HCT116 (cell line): ENCODE results near the gene CABLES1. TPM values are rescaled to one million over a fixed set of nuclear protein-coding genes. Genes with fewer than 3 reads are reported as not detected.

Experiments used
- ATAC-seq: fragments of 200-7000 bp; cut with Tn5 transposase; 2 replicates; pipeline ENCODE4 v1.9.1; 2020; ENCODE audit warnings: mild to moderate bottlenecking, moderate library complexity
- BruUV-seq: library from RNA; stranded (reverse); fragments of 400-500 nt; replicated peaks from 2 replicates; lab custom pipeline; 2021; lab: Mats Ljungman, UMichigan
- CTCF ChIA-PET: fragments of 300-600 bp; sonication (Branson Sonifier 250); formaldehyde crosslinking; loops from one replicate; lab custom pipeline; 2021; ENCODE audit warnings: antibody characterized with exemption; lab: Charles Lee
- POLR2A ChIA-PET: fragments of 300-600, 350-600 bp; sonication (Branson Sonifier 250); formaldehyde crosslinking; loops from one replicate; lab custom pipeline; 2021; ENCODE audit warnings: antibody characterized with exemption; lab: Charles Lee
- RAD21 ChIA-PET, 2 experiments: fragments of 300-600 bp; sonication (Branson Sonifier 250); formaldehyde crosslinking; loops; one replicate each; lab custom pipeline; 2023; ENCODE audit warnings: low total read pairs in 2 of 2; ENCODE audit not compliant: uncharacterized antibody in 2 of 2, unreplicated experiment in 2 of 2, low non-redundant PET in 1 of 2; lab: Charles Lee
- DNase-seq: peaks from one replicate; pipeline ENCODE4 v3.0.0-alpha.2; 2010; ENCODE audit warnings: low read depth, low spot score
- H2AFZ ChIP-seq: fragments of 200-600 bp; shearing (Covaris generic), sonication (generic); 2 replicates; pipeline ENCODE4 v1.6.1; 2017; ENCODE audit warnings: low read depth, mixed run types, mixed read lengths, antibody characterized with exemption, low read length; ENCODE audit not compliant: poor library complexity, severe bottlenecking
- H3K27ac ChIP-seq: 2 replicates; pipeline ENCODE4 v1.5.1; 2012; ENCODE audit warnings: low read depth, low read length
- H3K27me3 ChIP-seq: fragments of 200-600 bp; sonication (generic); 2 replicates; pipeline ENCODE4 v1.6.1; 2016; ENCODE audit warnings: mixed run types, low read length, mixed read lengths; ENCODE audit not compliant: insufficient read depth
- H3K36me3 ChIP-seq, 2 experiments: fragments of 200-500 bp in 1 of 2; fragments of 200-600 bp in 1 of 2; sonication (Bioruptor generic) in 1 of 2; sonication (generic) in 1 of 2; 2 replicates each; pipeline versions ENCODE4 v1.5.1 to v1.6.1; 2014 to 2016; ENCODE audit warnings: low read length in 2 of 2, inconsistent platforms in 1 of 2, mixed read lengths in 1 of 2, mixed run types in 1 of 2; ENCODE audit not compliant: insufficient read depth in 2 of 2, control insufficient read depth in 1 of 2
- H3K4me1 ChIP-seq, 2 experiments: fragments of 200-600 bp in 1 of 2; sonication (generic) in 1 of 2; 2 replicates each; pipeline versions ENCODE4 v1.5.1 to v1.6.1; 2012 to 2017; ENCODE audit warnings: low read length in 2 of 2, inconsistent platforms in 1 of 2, mild to moderate bottlenecking in 1 of 2, mixed read lengths in 1 of 2, mixed run types in 1 of 2, moderate library complexity in 1 of 2; ENCODE audit not compliant: insufficient read depth in 2 of 2, control insufficient read depth in 1 of 2
- H3K4me2 ChIP-seq: fragments of 200-600 bp; sonication (generic); 2 replicates; pipeline ENCODE4 v1.6.1; 2017; ENCODE audit warnings: mixed run types, low read length, mixed read lengths
- H3K4me3 ChIP-seq, 2 experiments: fragments of 200-600 bp in 1 of 2; sonication (generic) in 1 of 2; replicated peaks in 1 of 2; 2 replicates each; pipeline ENCODE4 v1.5.1; 2011 to 2016; ENCODE audit warnings: low read length in 2 of 2, control low read depth in 1 of 2, low read depth in 1 of 2, mild to moderate bottlenecking in 1 of 2, mixed read lengths in 1 of 2, mixed run types in 1 of 2
- H3K79me2 ChIP-seq: fragments of 200-600 bp; sonication (generic); 2 replicates; pipeline ENCODE4 v1.6.1; 2017; ENCODE audit warnings: mild to moderate bottlenecking, mixed run types, low read length, moderate library complexity, mixed read lengths; ENCODE audit not compliant: insufficient read depth
- H3K9ac ChIP-seq: fragments of 200-600 bp; sonication (generic); 2 replicates; pipeline ENCODE4 v1.6.1; 2016; ENCODE audit warnings: low read length, mixed read lengths
- H3K9me2 ChIP-seq: fragments of 200-600 bp; sonication (generic), shearing (Covaris generic); 2 replicates; pipeline ENCODE4 v1.6.1; 2017; ENCODE audit warnings: mixed run types, mild to moderate bottlenecking, moderate library complexity; ENCODE audit not compliant: insufficient read depth
- H3K9me3 ChIP-seq, 2 experiments: fragments of 200-500 bp in 1 of 2; fragments of 200-600 bp in 1 of 2; sonication (Bioruptor generic) in 1 of 2; sonication (generic) in 1 of 2; 2 replicates each; pipeline ENCODE4 v1.6.1; 2014 to 2017; ENCODE audit warnings: low read length in 2 of 2, mixed read lengths in 2 of 2, inconsistent platforms in 1 of 2, low read depth in 1 of 2, mild to moderate bottlenecking in 1 of 2, mixed run types in 1 of 2, moderate library complexity in 1 of 2; ENCODE audit not compliant: control insufficient read depth in 1 of 2, insufficient read depth in 1 of 2
- H4K20me1 ChIP-seq: fragments of 200-600 bp; sonication (generic), shearing (Covaris generic); 2 replicates; pipeline ENCODE4 v1.6.1; 2017; ENCODE audit warnings: mixed run types, mild to moderate bottlenecking, moderate library complexity; ENCODE audit not compliant: insufficient read depth
- ATF3 ChIP-seq: IDR thresholded peaks from 2 replicates; pipeline ENCODE4 v1.6.1; 2012
- CBX3 ChIP-seq: IDR thresholded peaks from 2 replicates; pipeline ENCODE4 v1.6.1; 2012; ENCODE audit warnings: low read depth
- CEBPB ChIP-seq: IDR thresholded peaks from 2 replicates; pipeline ENCODE4 v1.6.1; 2012; ENCODE audit warnings: low read depth
- EGR1 ChIP-seq: IDR thresholded peaks from 2 replicates; pipeline ENCODE4 v1.6.1; 2012; ENCODE audit warnings: low read depth
- ELF1 ChIP-seq: IDR thresholded peaks from 2 replicates; pipeline ENCODE4 v1.6.1; 2012; ENCODE audit warnings: low read depth, borderline replicate concordance
- EZH2 ChIP-seq: fragments of 200-600 bp; sonication (generic); IDR thresholded peaks from 2 replicates; pipeline ENCODE4 v1.6.1; 2017; ENCODE audit warnings: antibody characterized with exemption, mixed run types
- EZH2phosphoT487 ChIP-seq: fragments of 200-600 bp; IDR thresholded peaks from 2 replicates; pipeline ENCODE4 v1.6.1; 2018; ENCODE audit warnings: antibody characterized with exemption, borderline replicate concordance
- FOSL1 ChIP-seq: IDR thresholded peaks from 2 replicates; pipeline ENCODE4 v1.6.1; 2012; ENCODE audit warnings: low read depth
- JUND ChIP-seq: IDR thresholded peaks from 2 replicates; pipeline ENCODE4 v1.6.1; 2012
- MAX ChIP-seq: IDR thresholded peaks from 2 replicates; pipeline ENCODE4 v1.6.1; 2012
- POLR2A ChIP-seq: IDR thresholded peaks from 2 replicates; pipeline ENCODE4 v1.7.0; 2011; ENCODE audit warnings: borderline replicate concordance; ENCODE audit not compliant: insufficient read depth, insufficient read length; ENCODE audit errors: extremely low read depth
- POLR2AphosphoS5 ChIP-seq: IDR thresholded peaks from 2 replicates; pipeline ENCODE4 v1.6.1; 2011; ENCODE audit warnings: mild to moderate bottlenecking, low read depth, low read length, moderate library complexity
- RAD21 ChIP-seq: IDR thresholded peaks from 2 replicates; pipeline ENCODE4 v1.6.1; 2012; ENCODE audit warnings: low read depth, mild to moderate bottlenecking
- REST ChIP-seq: IDR thresholded peaks from 2 replicates; pipeline ENCODE4 v1.6.1; 2012; ENCODE audit warnings: low read depth
- SP1 ChIP-seq: IDR thresholded peaks from 2 replicates; pipeline ENCODE4 v1.6.1; 2012; ENCODE audit warnings: low read depth
- SRF ChIP-seq: IDR thresholded peaks from 2 replicates; pipeline ENCODE4 v1.6.1; 2012; ENCODE audit warnings: low read depth
- TCF7L2 ChIP-seq: IDR thresholded peaks from 2 replicates; pipeline ENCODE4 v1.7.0; 2011; ENCODE audit warnings: borderline replicate concordance, inconsistent platforms; ENCODE audit not compliant: insufficient read depth, insufficient read length; ENCODE audit errors: extremely low read depth
- YY1 ChIP-seq: IDR thresholded peaks from 2 replicates; pipeline ENCODE4 v1.6.1; 2011; ENCODE audit warnings: low read length, low read depth, moderate library complexity, mild to moderate bottlenecking; ENCODE audit not compliant: insufficient replicate concordance; ENCODE audit errors: extremely low read depth
- ZFX ChIP-seq: fragments of 450-650 bp; IDR thresholded peaks from 2 replicates; pipeline ENCODE4 v1.6.1; 2017
- ZNF274 ChIP-seq: fragments of 200-500 bp; sonication (Bioruptor generic); IDR thresholded peaks from 2 replicates; pipeline ENCODE4 v1.6.1; 2014; ENCODE audit warnings: mild to moderate bottlenecking, low read depth, low read length, inconsistent platforms
- intact Hi-C: fragments of 100-400 bp; cut with micrococcal nuclease; formaldehyde crosslinking; loops from 2 replicates; pipeline ENCODE4 v1.10.0; 2022
- total RNA-seq: library from RNA; stranded (reverse); gene quantifications from one replicate; pipeline ENCODE4 v1.2.1, GENCODE V29; 2021; ENCODE audit not compliant: unreplicated experiment

CABLES1 gene
- total RNA-seq, 1 experiment from 2014 or later: 7.7 TPM

GRCh38 chr18:23196119-23197007 is 61.1 kb downstream of the CABLES1 start (continued):
- no peak for TF ChIP-seq ELF1

- no peak for ATAC-seq
- no peak overlapping the region for H3K4me2 ChIP-seq
- no peak for TF ChIP-seq ATF3
- TF ChIP-seq REST: no peak
- no peak for TF ChIP-seq EZH2
- TF ChIP-seq POLR2AphosphoS5: no peak
- no peak for TF ChIP-seq YY1
- TF ChIP-seq RAD21: no peak
- TF ChIP-seq ZFX: no peak
- TF ChIP-seq CBX3: no peak
- TF ChIP-seq SRF: no peak
- TF ChIP-seq SP1: no peak
- TF ChIP-seq POLR2A: no peak
- TF ChIP-seq FOSL1: no peak
- TF ChIP-seq CEBPB: no peak
- no peak for TF ChIP-seq ZNF274
- TF ChIP-seq JUND: no peak
- TF ChIP-seq MAX: no peak
- TF ChIP-seq TCF7L2: no peak
- no peak for TF ChIP-seq EZH2phosphoT487
- TF ChIP-seq EGR1: no peak
Measured at GRCh38 chr18:23198217-23198845, 63.0 kb downstream of the CABLES1 start.

More at GRCh38 chr18:23198217-23198845, 63.0 kb downstream of the CABLES1 start:
- no TSS peak for BruUV-seq
- Histone ChIP-seq H3K36me3 (no peaks in the 10 kb centered on the region), H3K4me1 (no peaks in the 10 kb centered on the region), H3K9me2 (no peaks in the 10 kb centered on the region), H3K9me3 (no peaks in the 10 kb centered on the region), H3K79me2 (no peaks in the 10 kb centered on the region), H3K27ac (no peak overlapping the region), H4K20me1 (no peaks in the 10 kb centered on the region), H2AFZ (no peak overlapping the region), H3K4me3 (no peak overlapping the region), H3K9ac (no peak overlapping the region), H3K27me3 (no peaks in the 10 kb centered on the region)
- RAD21 ChIA-PET: no interaction called here
- intact Hi-C loops: no loop called here
- no peak for DNase-seq
- CTCF ChIA-PET: no interaction called here
- POLR2A ChIA-PET: no interaction called here
